Kidney epithelial cell (primary cell): ENCODE results near the gene GAD2. TPM values are rescaled to one million over a fixed set of nuclear protein-coding genes. Genes with fewer than 3 reads are reported as not detected.

ENCODE experiments used
- DNase-seq: peaks from one replicate; pipeline ENCODE4 v3.0.0-alpha.2; 2010; ENCODE audit warnings: low read depth
- H3K27me3 ChIP-seq: 2 replicates; pipeline ENCODE4 v1.6.0; 2011; ENCODE audit warnings: low read length; ENCODE audit not compliant: control insufficient read depth, insufficient read depth
- H3K36me3 ChIP-seq: 2 replicates; pipeline ENCODE4 v1.5.1; 2011; ENCODE audit warnings: low read length; ENCODE audit not compliant: control insufficient read depth, insufficient read depth
- H3K4me3 ChIP-seq: 2 replicates; pipeline ENCODE4 v1.5.1; 2011; ENCODE audit warnings: low read depth, mild to moderate bottlenecking, control low read depth, low read length
- CTCF ChIP-seq: IDR thresholded peaks from 2 replicates; pipeline ENCODE4 v1.5.1; 2011; ENCODE audit warnings: mild to moderate bottlenecking, moderate library complexity, low read length, control low read depth, inconsistent platforms; ENCODE audit not compliant: insufficient read depth, poor library complexity, severe bottlenecking
- total RNA-seq: library from RNA; depleted of rRNA; stranded (reverse); fragments of >200 nt; gene quantifications from 2 replicates; pipeline ENCODE4 v1.2.3, GENCODE V29; 2015

Gene GAD2
- total RNA-seq, 1 donor from 2014 or later: not detected

DNA sequence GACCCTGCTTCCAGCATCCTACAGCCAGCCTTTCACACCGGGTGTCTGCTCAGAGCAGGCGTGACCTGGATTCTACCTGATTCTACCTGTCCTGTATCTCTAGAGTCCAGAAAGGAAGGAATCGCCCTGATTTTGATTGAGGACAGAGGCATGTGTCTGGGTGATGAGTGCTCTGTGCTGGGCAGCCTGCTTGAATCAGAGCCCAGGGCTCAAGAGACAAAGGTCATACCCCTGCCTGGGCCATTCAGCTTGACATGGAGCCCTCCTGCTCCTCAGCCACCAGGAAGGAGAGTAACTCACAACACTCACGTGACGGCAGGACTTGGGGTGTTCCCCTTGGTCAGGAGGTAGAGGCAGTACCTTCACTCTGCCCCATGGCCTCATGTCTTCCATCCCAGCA lies 11.2 kb downstream of the GAD2 start:
- Histone ChIP-seq H3K36me3 (no peaks in the 10 kb centered on the region), H3K4me3 (no peak overlapping the region), H3K27me3 (peaks cover 4% of the 10 kb centered on the region)
- no peak for DNase-seq
- TF ChIP-seq CTCF: no peak

DNA sequence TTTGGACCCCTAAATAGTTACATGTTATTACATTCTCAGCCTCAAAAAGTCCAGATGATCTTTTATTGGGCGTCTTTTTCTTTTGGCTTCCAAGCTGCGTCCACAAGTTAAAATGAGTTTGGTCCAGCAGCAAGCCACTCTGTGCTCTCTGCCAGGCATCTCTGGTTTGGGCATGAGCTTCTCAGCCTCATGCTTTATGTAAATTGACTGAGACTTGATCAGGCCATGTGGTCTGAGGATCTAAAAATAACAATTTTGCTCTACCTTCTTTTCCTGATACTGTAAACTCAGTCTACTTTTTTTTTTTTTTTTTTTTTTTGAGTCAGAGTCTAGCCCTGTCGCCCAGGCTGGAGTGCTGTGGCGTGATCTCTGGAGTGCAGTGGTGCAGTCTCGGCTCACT lies 15.6 kb downstream of the GAD2 start:
- Histone ChIP-seq H3K36me3 (no peaks in the 10 kb centered on the region), H3K27me3 (no peaks in the 10 kb centered on the region), H3K4me3 (no peak overlapping the region)
- no peak for TF ChIP-seq CTCF
- DNase-seq: no peak

DNA sequence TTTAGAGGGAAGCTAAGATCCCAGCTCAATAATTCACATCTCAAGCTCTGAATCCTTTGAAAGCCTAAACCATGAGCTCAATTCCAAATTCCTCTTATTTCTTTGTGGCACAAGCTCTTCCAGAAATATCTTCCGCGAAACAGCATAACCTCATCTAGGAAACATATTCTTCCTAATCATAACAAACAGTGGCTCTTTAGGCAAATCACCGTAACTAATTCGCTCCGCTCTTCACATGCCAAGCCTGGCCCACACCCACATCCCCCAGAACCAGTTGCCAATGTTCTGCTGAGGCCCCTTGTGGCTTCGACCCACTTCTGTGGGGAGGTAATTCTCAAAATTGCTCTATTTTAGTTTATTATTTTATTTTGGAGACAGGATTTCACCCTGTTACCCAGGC lies 19.2 kb downstream of the GAD2 start:
- H3K36me3 ChIP-seq: no peaks in the 10 kb centered on the region
- TF ChIP-seq CTCF: no peak
- DNase-seq: no peak
- no peak overlapping the region for H3K4me3 ChIP-seq
- H3K27me3 ChIP-seq: no peaks in the 10 kb centered on the region

DNA sequence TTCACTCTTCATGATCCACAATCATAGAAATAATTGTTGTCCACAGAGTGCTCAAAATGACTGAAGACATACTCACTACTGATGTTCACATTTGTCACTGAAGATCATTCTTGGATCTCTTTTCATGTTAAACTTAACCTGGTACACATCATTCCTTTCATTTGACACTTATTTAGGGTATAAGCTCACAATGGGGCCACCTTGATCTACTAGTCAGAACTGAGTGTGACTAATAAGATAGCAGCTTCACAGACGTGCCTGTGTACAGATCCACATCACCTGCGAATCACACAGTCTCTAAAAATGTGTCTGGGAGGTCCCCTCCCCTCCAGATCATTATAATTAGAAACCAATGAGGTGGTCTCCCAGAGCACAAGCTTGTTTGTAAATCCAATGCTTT lies 21.8 kb downstream of the GAD2 start:
- no peak overlapping the region for H3K4me3 ChIP-seq
- peaks cover under 1% of the 10 kb centered on the region for H3K27me3 ChIP-seq

DNA sequence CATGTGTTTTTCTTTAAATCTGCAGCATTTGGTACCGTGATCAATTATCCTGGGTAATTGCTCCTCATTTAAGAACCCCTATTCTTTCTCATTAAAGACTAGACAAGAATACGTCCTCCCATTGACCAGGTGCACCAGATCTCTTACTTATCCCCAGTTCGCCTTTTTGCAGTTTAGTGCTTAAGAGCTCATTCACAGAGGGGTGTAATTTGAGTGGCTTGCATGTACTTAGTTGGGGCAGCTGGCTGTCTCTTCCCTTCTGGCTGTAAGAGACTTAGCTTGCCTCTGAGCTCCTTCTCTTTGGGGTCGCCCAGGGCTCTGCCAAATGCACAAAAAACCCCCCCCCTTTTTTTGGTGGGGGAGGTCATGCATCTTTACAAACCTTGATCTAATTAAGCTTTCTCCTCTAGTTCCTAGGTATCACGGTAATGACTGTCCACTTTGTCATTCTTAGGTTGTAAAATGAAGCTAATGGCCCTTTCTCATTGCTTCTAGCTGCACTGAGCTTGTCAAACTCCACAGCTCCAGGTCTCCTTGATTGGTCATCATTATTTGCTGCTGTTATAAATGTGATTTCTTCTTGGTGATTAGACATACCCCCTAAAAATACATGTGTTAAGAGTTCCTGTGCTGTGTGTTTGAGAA lies 26.3 kb downstream of the GAD2 start:
- no peak for TF ChIP-seq CTCF
- no peak overlapping the region for H3K4me3 ChIP-seq
- DNase-seq: no peak
- H3K27me3 ChIP-seq: peaks cover 2% of the 10 kb centered on the region
- H3K36me3 ChIP-seq: no peaks in the 10 kb centered on the region

More for the DNA sequence above, 21.8 kb downstream of the GAD2 start:
- no peak for DNase-seq
- TF ChIP-seq CTCF: no peak
- H3K36me3 ChIP-seq: no peaks in the 10 kb centered on the region

GRCh38 chr10:26243351-26243720 lies 26.8 kb downstream of the GAD2 start:
- H3K36me3 ChIP-seq: no peaks in the 10 kb centered on the region
- peaks cover 2% of the 10 kb centered on the region for H3K27me3 ChIP-seq
- no peak for TF ChIP-seq CTCF
- no peak overlapping the region for H3K4me3 ChIP-seq
- no peak for DNase-seq
